SK-N-MC (cell line): ENCODE measurements around the gene MEIS2.

Source experiments
- EZH2 ChIP-seq: fragments of 200-600 bp; sonication (generic); IDR thresholded peaks from one replicate; pipeline ENCODE4 v1.6.1; 2017; ENCODE audit warnings: antibody characterized with exemption
- POLR2AphosphoS5 ChIP-seq: IDR thresholded peaks from 2 replicates; pipeline ENCODE4 v1.6.1; 2012; ENCODE audit warnings: mild to moderate bottlenecking, low read depth, low read length, borderline replicate concordance

DNA sequence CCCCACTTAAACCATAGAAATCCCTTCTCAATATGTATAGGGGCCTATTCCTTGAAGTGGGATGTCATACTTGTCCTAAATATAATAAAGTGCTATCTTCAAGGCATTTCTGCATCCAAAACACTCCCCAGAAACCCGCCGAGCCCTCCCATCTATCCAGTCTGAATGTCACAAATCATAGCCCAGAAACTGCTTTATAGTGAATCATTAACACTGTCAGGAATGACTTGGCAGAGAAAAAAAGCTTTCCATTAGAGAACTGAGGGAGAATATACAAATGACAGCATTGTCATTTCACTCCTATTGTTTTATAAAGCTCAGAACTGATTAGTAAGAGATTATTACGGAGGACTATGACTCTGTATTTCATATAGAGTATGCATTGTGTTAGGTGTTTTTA, 48.4 kb upstream of the MEIS2 start:
- TF ChIP-seq POLR2AphosphoS5 (no peak), EZH2 (no peak)
